Glomerular visceral epithelial cell (primary cell): Measurements from ENCODE around the gene XRN1.
"Not testable (repeated sequence)": the region's sequence is repeated elsewhere in the genome, so short reads cannot be mapped to it uniquely, and the experiment has no call there.

ENCODE experiments used
- DNase-seq: peaks from one replicate; pipeline ENCODE4 v3.0.0-alpha.2; 2016; ENCODE audit errors: extremely low spot score

The XRN1 gene

GRCh38 chr3:142337994-142338393 lies 109.8 kb downstream of the XRN1 start:
- DNase-seq, result no peak

- DNase-seq, result no peak
Measured at GRCh38 chr3:142332390-142332789, 115.4 kb downstream of the XRN1 start.

- not testable (repeated sequence) for DNase-seq
Measured at GRCh38 chr3:142324275-142324953, 123.4 kb downstream of the XRN1 start.

GRCh38 chr3:142319912-142320311 lies 127.9 kb downstream of the XRN1 start:
- no peak for DNase-seq

- no peak for DNase-seq
Measured at GRCh38 chr3:142319094-142319493, 128.7 kb downstream of the XRN1 start.

- DNase-seq, result no peak
Measured at GRCh38 chr3:142318331-142318730, 129.5 kb downstream of the XRN1 start.

GRCh38 chr3:142315978-142316388 lies 131.9 kb downstream of the XRN1 start:
- DNase-seq, result not testable (repeated sequence)

- no peak for DNase-seq
Measured at GRCh38 chr3:142315083-142315482, 132.8 kb downstream of the XRN1 start.

- DNase-seq, result no peak
Measured at GRCh38 chr3:142310439-142310838, 137.4 kb downstream of the XRN1 start.

- not testable (repeated sequence) for DNase-seq
Measured at GRCh38 chr3:142302847-142303246, 145.0 kb downstream of the XRN1 start.

- no peak for DNase-seq
Measured at GRCh38 chr3:142298626-142299025, 149.2 kb downstream of the XRN1 start.

GRCh38 chr3:142296507-142296906 lies 151.3 kb downstream of the XRN1 start:
- DNase-seq, result no peak

GRCh38 chr3:142287866-142288638 lies 159.8 kb downstream of the XRN1 start:
- no peak for DNase-seq

GRCh38 chr3:142285083-142285517 lies 162.7 kb downstream of the XRN1 start:
- DNase-seq, result no peak

GRCh38 chr3:142282503-142282902 lies 165.3 kb downstream of the XRN1 start:
- DNase-seq, result no peak

GRCh38 chr3:142281474-142281873 lies 166.4 kb downstream of the XRN1 start:
- DNase-seq, result no peak

GRCh38 chr3:142279965-142280590 lies 167.8 kb downstream of the XRN1 start:
- DNase-seq, result peak; percentile 69

GRCh38 chr3:142278451-142278850 lies 169.4 kb downstream of the XRN1 start:
- DNase-seq, result no peak

- DNase-seq, result no peak
Measured at GRCh38 chr3:142276781-142277180, 171.1 kb downstream of the XRN1 start.

GRCh38 chr3:142275856-142276255 lies 172.0 kb downstream of the XRN1 start:
- DNase-seq, result no peak

- DNase-seq, result no peak
Measured at GRCh38 chr3:142274908-142275307, 172.9 kb downstream of the XRN1 start.

GRCh38 chr3:142273501-142273900 lies 174.3 kb downstream of the XRN1 start:
- DNase-seq, result no peak
